ENCODE measurements around the gene CFAP410.

The CFAP410 gene

DNA sequence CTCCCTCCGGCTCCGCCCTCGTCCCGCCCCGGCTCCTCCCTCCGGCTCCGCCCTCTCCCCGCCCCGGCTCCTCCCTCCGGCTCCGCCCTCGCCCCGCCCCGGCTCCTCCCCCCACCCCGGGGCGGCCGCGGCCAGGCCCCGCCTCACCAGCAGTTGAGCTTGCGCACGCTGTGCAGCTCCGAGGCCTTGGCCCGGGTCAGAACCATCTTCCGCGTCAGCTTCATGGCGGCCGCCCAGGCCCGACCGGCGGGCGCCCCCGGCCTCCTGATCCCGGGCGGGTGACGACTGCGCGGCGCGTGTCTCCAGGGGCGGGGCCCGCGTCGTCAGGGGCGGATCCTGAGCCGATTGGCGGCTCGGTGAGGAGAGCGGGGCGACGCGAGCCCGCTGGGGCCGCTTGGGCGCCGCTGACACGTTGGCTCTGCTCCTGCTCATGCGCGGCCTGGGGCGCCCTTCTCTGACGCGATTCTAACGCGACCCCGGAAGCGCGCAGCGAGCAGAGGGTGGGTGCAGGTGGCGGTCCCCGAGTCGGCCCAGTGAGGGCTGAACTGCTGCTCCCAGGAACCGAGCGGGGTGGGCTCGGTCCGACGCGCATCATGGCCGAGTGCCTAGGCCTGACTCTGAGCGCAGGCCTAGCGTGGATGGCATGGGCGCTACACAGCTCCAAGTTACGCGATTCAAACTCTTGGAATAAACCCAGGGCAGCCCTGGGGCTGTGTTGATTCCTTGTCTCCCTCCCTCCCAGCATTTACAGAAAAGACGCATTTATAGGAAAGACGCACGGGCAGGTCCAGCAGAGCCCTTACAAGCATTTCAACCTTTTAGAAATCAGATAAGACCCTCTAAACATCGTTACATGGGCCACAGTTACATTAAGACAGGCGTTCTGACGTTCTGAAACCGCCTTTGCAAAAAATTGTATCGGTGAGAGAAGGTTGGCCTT, at the start of gene CFAP410:
TSS of gene CFAP410 (minus strand) at position 420 of the 940 bp plus-strand sequence. CDS start at position 224, 196 bp downstream.
- peak; percentile 92 for DNase-seq (ENCODE audit: low read depth)

DNA sequence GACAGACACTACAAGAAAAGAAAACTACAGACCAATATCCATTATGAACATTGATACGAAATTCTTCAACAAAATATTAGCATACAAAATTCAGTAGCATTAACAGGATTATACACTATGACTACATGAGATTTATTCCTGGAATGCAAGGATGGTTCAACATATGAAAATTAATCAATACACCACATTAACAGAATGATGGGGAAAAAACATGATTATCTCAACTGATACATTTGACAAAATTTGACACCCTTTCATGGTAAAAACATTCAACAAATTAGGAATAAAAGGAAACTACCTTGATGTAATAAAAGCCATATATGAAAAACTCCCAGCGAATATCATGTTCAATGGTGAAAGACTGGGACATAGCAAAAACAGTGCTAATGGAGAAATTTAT, 45.8 kb upstream of the CFAP410 start:
- DNase-seq (ENCODE audit: low read depth), result no peak

DNA sequence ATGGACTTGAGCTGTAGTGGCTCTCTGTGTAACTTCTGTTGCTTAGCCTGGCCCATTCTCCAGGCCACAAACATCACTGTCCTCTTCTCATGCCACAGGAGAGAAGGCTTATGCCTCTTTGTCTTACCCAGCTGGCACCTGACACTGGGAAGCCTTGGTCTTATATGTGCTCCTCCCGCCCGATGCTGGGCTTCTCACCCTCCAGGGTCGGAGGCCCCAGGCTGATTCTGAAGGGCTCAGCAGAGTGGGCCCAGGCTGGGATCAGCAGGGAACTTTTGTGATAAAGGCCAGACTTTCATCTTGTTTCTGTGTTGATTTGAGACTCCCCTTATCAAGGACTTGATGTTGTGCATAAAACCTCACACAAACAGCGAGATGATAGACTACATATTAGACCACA, 44.0 kb upstream of the CFAP410 start:
- DNase-seq (ENCODE audit: low read depth), result no peak

DNA sequence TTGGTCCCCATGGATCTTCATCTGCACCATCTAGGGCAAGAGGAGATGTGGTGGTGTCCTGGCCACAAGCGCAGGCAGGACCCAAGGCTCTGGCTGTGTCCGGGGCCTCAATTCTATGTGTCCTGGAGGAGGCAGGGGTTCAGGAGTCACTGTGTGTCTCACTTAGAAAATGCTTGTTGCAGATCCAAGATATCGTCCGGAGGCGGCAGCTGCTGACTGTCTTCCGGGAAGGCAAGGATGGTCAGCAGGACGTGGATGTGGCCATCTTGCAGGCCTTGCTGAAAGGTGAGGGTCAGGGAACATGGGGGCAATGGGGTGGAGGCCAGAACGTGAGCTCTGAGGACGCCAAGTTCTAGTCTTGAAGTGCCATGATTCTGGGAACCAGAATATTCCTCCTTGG, 43.3 kb upstream of the CFAP410 start:
- no peak for DNase-seq (ENCODE audit: low read depth)

DNA sequence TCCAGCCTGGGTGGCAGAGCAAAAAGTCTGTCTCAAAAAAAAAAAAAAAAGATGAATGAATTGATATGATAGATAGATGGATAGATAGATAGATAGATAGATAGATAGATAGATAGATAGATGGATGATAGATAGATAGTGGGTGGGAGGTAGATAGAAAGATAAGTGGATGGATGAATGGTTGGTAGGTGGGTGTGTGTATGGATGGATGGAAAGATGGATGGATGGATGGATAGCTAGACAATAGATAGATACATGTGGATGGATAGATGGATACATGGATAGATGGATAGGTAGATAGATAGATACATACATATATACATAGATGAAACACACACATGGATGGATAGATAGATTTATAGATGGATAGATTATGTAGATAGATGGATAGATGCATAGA, 42.7 kb upstream of the CFAP410 start:
- DNase-seq (ENCODE audit: low read depth), result no peak

DNA sequence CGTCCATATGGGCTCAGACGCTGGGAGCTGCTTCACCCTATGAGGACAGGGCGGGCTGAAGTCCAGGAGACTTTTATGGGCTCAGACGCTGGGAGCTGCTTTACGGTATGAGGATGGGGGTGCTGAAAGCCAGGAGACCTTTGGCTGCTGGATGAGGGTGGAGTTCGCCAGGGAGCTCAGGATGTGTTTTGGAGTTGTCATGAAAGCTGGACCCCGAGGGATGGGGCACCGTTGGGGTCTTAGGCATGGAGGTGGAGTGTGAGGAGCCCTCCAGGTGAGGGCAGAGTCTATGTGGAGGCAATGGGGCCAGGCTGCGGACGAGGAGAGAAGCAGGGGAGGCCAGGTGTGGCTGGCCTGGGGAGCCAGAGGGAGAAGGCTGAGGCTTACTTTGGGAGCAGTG, 41.7 kb upstream of the CFAP410 start:
- no peak for DNase-seq (ENCODE audit: low read depth)

DNA sequence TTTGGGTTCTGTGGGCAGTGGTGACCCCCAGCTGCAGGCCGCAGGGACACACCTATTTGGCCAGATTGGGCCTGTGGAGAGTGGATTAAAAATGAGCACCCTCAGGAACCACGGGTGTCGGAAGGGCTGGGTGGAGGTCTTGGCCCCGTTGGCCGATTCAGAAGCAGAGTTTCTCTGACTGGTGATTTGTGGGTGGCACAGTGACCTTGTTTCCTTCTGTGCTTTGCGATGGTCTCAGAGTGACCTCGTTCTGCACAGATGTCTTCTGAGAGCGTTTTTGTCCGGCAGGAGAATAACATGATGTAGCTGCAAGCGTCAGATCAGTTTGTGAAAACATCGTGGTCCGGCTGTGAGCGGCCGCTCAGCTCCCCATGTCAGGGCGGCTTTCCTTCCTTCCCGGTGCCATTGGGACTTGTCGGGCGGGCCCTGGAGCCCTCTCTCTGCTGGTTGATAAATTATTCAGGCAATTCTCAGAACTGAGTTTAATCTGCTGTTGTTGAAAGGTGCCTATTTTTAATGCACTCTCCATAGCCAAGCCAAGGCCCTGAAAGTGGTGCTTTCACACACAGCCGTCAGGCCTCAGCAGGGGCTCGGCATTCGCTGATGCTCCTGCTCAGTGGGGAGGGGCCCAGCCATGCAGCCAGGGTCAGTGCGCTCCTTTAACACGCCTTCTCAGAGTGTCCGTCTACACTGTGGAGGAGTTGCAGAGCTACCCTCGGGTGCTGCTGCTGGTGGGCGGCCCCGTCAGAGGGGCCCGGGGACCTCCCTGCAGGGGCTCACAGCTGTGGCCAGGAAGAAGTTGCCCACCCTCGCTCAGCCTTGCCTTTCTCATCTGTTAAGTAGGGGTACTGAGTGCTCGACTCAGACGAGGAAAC, 41.0 kb upstream of the CFAP410 start:
- DNase-seq (ENCODE audit: low read depth), result no peak

DNA sequence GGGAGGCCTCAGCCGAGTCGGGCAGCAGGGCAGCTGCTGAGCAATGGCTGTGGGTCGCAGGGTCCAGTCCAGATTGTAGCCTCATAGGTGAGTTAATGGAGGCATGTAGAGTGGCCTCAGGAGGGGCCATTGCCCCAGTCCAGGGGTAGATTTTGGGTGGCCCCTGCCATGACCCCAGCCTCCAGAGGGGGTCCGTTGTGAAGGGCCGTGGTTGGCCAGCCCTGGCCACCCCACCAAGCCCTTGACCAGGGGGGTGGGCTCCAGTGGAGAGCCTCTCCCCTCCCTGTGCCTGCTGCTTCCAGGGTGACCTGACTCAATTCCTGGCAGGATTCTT, 40.3 kb upstream of the CFAP410 start:
- no peak for DNase-seq (ENCODE audit: low read depth)

DNA sequence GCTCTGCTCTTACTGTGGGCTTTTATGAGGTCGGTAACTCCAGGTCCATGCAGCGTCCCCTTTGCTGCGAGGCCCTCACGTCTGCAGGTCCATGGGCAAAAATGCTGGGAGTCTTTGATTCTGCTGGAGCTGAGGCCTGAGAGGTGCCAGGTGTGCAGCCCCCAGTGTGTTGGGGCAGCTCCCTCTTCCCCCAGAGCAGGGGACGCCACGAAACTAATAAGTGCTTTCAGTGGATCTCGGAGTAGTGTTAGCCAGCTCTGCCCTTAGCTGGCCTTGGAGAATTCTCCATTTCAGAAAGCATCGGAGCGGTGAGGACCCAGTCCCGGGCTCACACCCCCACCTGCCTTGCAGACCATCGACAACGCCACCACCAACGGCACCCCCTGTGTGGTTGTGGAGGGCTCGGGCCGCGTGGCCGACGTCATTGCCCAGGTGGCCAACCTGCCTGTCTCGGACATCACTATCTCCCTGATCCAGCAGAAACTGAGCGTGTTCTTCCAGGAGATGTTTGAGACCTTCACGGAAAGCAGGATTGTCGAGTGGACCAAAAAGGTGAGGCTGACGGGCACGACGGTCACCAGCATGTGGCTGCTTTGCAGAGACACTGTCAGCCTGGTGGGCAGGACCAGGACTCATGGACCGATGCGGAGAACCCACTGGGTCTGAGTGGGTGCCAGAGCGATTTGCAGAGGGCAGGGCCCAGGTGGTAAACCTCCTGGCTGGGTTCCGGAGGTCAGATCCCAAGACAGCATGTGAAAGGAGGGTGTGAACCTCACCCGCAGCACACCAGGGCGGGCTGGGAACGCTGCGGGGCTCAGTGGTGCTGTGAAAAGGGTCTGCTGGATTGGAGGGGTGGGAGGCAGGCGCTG, 39.7 kb upstream of the CFAP410 start:
- no peak for DNase-seq (ENCODE audit: low read depth)

DNA sequence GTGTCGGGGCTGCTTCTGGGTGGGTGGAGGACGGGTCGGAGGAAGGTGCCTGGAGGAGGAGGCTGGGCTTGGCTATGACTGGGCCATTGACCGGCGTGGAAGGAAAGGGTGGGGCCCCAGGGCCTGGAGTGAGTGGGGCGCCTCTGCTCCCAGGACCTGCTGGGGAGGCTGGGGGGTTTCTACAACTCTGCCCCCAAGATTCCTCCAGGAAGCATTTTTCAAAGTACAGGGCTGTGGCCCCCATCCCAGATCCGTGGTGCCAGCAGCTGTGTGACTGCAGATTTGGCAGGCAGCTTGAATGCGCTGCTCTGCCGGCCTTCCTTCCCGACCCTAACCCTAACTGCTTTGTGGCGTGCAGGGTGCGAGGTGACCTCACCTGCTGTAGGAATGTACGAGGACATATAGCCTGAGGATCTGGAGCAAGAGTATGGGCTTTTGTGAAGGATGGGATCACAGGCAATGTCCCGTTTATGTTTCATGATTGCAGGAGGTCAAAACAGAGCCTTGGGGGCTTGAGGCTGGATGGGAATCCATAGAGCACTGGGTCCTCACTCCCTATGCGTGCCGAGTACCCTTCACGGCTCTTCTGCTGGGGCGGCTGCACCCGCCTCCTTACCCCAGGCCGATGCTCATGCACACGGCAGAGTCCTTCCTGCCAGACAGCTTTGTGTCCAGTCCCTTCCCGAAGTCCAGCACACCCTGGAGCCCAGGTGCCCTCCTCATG, 38.9 kb upstream of the CFAP410 start:
- DNase-seq (ENCODE audit: low read depth), result no peak

DNA sequence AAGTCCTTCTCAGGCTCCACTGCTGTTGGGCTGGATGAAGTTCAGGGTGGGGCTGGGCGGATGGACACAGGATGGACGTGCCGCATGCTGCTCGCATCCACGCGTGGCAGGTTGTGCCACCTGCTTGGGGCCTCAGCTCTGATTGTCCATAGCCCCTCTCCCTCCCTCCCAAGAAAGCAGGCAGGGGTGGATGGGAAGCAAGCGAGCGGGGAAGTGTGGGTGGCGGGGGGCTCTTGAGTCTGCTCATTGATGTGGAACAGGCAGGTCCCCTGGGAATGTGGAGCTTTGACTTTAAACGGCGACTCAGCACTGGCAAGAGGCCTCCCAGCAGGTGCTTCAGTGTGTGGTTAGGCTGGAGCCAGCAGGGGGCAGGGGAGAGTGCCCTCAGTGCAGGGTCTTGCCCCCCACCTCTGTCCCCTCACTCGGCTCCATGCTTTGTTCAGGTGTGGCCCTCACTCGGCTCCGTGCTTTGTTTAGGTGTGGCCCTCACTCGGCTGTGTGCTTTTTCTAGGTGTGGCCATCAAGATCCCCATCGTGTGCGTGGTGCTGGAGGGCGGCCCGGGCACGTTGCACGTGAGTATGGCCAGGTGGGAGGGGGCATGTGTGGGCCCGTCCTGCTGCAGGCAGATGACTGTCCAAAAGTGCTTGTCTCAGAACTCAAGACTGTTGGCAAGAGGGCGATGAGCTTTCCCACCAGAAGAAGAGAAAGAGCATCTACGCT, 38.2 kb upstream of the CFAP410 start:
- no peak for DNase-seq (ENCODE audit: low read depth)

DNA sequence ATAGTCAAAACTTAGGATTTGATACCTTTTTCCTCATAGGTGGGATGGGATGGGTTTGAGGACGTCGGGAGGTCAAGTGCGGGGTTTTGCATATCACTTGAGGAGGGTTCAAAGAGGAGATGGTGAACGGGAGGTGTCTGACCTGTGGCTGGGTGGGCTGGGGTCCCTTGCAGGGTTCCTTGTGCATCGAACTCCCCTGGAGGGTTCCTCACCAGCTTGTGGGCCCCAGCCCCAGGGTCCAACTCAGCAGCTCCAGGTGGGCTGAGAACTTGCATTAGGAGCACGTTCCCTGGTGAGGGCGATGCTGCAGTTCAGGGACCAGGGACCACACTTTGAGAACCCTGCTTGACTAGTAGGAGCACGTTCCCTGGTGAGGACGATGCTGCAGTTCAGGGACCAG, 37.4 kb upstream of the CFAP410 start:
- no peak for DNase-seq (ENCODE audit: low read depth)

DNA sequence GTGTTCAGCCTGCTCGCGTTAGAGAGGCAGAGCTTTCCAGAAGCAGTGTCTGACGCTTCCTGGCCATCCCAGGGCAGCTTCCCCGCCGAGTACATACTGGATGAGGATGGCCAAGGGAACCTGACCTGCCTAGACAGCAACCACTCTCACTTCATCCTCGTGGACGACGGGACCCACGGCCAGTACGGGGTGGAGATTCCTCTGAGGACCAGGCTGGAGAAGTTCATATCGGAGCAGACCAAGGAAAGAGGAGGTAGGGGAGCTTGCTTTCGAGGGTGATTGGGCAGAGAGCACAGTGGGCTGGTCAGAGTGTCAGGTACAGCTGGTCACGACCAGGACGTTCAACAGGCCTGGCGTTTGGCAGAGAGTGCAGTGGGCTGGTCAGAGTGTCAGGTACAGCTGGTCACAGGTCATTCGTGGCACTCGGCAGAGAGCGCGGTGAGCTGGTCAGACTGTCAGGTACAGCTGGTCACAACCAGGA, 36.6 kb upstream of the CFAP410 start:
- DNase-seq (ENCODE audit: low read depth), result no peak

DNA sequence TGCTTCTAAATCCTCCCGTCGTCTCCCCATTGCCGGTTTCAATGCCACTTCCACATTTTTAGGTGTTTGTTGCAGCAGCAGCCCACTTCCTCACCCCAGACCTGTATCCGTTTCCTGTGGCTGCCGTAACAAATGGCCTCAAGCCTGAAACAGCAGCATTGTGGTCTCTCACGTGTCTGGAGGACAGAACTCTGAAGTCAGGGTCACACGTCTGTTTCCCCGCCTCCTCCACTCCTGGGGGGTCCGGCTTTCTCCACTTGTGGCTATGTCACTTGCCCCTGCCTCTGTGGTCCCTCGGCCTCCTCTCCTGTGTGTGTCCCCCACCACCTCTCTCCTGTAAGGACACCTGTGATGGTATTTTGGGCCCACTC, 36.1 kb upstream of the CFAP410 start:
- DNase-seq (ENCODE audit: low read depth), result no peak

DNA sequence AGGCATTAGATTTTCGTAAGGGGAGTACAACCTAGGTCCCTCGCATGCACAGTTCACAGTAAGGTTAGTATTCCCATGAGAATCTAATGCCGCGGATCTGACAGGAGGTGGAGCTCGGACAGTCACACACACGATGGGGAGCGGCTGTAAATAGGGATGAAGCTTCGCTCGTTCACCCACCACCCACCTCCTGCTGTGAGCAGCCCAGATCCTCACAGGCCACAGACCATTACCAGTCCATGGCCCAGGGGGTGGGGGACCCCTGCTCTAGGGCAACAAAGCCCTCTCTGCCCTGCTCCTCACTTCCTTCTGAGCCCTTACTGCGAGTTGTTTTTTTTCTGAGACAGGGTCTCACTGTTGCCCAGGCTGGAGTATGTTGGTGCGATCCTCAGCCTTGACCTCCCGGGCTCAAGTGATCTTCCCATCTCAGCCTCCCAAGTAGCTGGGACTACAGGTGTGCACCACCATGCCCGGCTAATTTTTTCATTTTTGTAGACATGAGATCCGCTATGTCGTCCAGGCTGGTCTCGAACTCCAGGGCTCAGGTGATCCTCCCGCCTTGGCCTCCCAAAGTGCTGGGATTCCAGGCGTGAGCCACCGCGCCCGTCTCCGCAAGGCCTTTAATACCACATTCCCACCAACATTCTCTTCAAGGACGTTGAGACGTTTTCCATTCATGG, 35.6 kb upstream of the CFAP410 start:
- DNase-seq (ENCODE audit: low read depth), result no peak

DNA sequence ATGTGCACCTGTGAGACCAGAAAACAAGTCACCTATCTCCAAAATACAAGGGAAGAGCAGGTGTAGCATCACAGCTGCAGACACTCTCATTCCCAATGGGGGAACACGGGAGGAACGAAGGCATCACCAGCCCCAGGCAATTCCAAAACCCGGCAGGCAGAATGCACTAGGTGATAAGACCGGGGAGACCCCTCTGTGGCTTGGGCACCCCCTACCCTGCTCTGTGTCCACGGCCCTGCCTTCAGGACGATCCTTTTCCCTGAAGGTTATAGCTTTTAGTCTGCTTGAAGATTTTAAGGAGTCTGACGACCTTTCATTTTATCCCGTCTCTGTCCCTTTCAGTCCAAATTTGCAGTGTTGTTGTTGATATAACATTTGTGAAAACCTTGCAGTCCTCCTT, 33.4 kb upstream of the CFAP410 start:
- no peak for DNase-seq (ENCODE audit: low read depth)

DNA sequence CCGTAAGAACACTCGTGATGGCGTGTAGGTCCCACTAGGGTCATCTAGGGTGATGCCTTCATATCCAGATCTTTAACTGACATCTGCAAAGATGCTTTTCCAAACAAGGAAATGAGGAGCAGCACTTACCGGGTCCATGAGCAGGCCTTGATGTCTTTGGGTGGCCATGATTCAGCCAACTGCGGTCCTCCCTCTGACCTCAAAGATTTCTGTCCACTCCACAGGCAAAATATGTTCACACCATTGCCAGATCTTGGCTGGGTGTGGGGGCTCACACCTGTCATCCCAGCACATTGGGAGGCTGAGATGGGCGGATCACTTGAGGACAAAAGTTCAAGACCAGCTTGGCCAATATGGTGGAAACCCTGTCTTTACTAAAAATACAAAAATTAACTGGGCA, 32.4 kb upstream of the CFAP410 start:
- DNase-seq (ENCODE audit: low read depth), result no peak

DNA sequence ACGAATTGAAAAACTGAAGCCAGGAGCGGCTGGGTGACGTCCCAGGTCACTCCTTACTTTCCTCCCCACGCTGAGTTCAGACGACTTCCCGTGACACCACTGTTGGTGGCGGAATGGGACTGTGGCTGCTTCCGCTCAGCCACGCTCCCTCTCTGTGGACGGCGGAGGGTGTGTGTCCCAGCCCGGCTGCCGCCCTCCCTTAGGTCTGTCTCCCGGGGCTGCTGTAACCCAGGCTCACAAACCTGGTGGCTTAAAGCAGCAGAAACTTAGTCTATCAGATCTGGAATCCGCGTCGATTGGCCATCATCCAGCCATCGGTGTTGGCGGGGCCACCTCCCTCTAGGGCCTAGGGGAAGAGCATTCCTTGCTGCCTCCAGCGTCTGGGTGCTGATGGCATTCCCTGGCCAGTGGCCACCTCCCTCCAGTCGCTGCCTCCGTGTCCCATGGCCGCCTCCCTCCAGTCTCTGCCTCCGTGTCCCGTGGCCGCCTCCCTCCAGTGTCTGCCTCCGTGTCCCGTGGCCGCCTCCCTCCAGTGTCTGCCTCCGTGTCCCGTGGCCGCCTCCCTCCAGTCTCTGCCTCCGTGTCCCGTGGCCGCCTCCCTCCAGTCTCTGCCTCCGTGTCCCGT, 31.7 kb upstream of the CFAP410 start:
- DNase-seq (ENCODE audit: low read depth), result no peak

DNA sequence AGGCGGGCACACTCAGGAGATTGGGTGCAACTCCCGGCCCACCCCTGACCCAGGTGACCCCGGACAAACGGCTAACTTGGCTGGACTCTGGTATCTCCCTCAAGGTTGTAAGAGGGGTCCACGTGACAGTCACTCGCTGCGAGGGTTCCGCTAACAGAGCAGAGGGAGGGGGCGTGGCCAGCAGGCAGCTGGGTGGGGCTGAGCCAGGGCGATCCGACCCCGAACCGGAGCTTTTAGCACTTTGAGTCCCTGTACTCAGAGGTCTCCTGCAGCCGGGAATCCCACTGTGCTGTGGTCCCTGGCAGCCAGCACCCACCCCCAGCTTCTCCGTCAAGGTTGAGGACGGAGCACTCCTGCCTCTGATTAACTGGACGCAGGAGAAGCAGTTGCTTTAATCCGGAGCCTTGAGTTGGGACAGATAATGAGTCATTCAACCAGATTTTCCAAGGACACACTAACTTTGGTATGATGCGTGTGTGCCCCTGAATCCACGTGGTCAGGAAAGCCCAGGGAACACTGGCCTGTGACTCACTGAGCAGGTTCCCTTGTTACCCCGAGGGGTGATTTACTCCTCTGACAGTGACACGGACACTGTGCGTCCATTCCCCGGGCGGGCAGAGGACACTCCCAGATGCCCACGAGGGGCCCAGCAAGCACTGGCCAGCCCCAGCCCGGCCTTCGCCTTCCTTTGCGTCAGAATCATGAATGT, 31.0 kb upstream of the CFAP410 start:
- DNase-seq (ENCODE audit: low read depth), result no peak

Measured in stimulated activated CD8-positive, alpha-beta memory T cell treated with anti-CD3 and anti-CD28 coated beads, Interleukin-15, amount 100 ng/mL, for 24 hours (primary cell).